B cell (primary cell): Measurements from ENCODE around the gene RAD21L1. TPM values are rescaled to one million over a fixed set of nuclear protein-coding genes. Genes with fewer than 3 reads are reported as not detected.

Experiments used
- ATAC-seq: fragments of 200-7000 bp; cut with Tn5 transposase; one replicate; pipeline ENCODE4 v1.10.0; 2021; ENCODE audit warnings: low read depth, mild to moderate bottlenecking, moderate number of reproducible peaks, moderate library complexity
- CTCF ChIA-PET: fragments of 350-600 bp; sonication (Branson Sonifier 250); formaldehyde crosslinking; loops from one replicate; lab custom pipeline; 2021; ENCODE audit warnings: antibody characterized with exemption, inconsistent platforms; lab: Charles Lee
- POLR2A ChIA-PET: fragments of 350-600 bp; sonication (Branson Sonifier 250); formaldehyde crosslinking; loops from one replicate; lab custom pipeline; 2021; ENCODE audit warnings: antibody characterized with exemption; lab: Charles Lee
- DNase-seq: peaks from one replicate; pipeline ENCODE4 v3.0.0; 2013
- H2AFZ ChIP-seq: 2 replicates; pipeline ENCODE4 v1.6.1; 2012; ENCODE audit warnings: mild to moderate bottlenecking, low read depth, low read length; ENCODE audit not compliant: insufficient read depth, poor library complexity, severe bottlenecking
- H3K27ac ChIP-seq, 2 donors: 1 replicate in 1 of 2; 2 replicates in 1 of 2; pipeline ENCODE4 v1.5.1; 2012 to 2013; ENCODE audit warnings: low read length in 2 of 2, mild to moderate bottlenecking in 2 of 2, moderate library complexity in 1 of 2
- H3K27me3 ChIP-seq, 4 experiments: fragments of 200-600 bp in 1 of 4; sonication (generic) in 1 of 4; replicated peaks in 1 of 4; 1 replicate in 2 of 4; 2 replicates in 2 of 4; pipeline versions ENCODE4 v1.6.1 to v1.7.0; 2013 to 2016; ENCODE audit warnings: low read length in 3 of 4, mild to moderate bottlenecking in 2 of 4, mixed read lengths in 1 of 4, moderate library complexity in 1 of 4; ENCODE audit not compliant: insufficient read depth in 4 of 4, control insufficient read depth in 3 of 4; ENCODE audit errors: control extremely low read depth in 1 of 4
- H3K36me3 ChIP-seq, 2 experiments: replicated peaks in 1 of 2; 1 replicate in 1 of 2; 2 replicates in 1 of 2; pipeline versions ENCODE4 v1.6.1 to v1.7.1; 2013; ENCODE audit warnings: low read length in 1 of 2; ENCODE audit not compliant: insufficient read depth in 2 of 2, control insufficient read depth in 1 of 2; ENCODE audit errors: control extremely low read depth in 1 of 2, extremely low read depth in 1 of 2
- H3K4me1 ChIP-seq, 2 donors: fragments of 200-600 bp in 1 of 2; sonication (generic) in 1 of 2; 1 replicate in 1 of 2; 2 replicates in 1 of 2; pipeline versions ENCODE4 v1.5.1 to v1.6.1; 2013 to 2017; ENCODE audit warnings: low read length in 2 of 2; ENCODE audit not compliant: control insufficient read depth in 2 of 2, insufficient read depth in 2 of 2
- H3K4me2 ChIP-seq: replicated peaks from 2 replicates; pipeline ENCODE3; 2012; ENCODE audit warnings: mild to moderate bottlenecking, low read depth, low read length; ENCODE audit not compliant: poor library complexity, severe bottlenecking
- H3K4me3 ChIP-seq, 5 experiments: fragments of 200-600 bp in 1 of 5; sonication (generic) in 1 of 5; 1 replicate in 3 of 5; 2 replicates in 2 of 5; pipeline versions ENCODE4 v1.5.1 to v1.7.0; 2011 to 2016; ENCODE audit warnings: low read length in 4 of 5, mild to moderate bottlenecking in 4 of 5, low read depth in 2 of 5, control low read depth in 1 of 5, moderate library complexity in 1 of 5; ENCODE audit not compliant: insufficient read depth in 1 of 5; ENCODE audit errors: control extremely low read depth in 1 of 5, extremely low read depth in 1 of 5
- H3K79me2 ChIP-seq: fragments of 200-600 bp; sonication (generic); one replicate; pipeline ENCODE4 v1.6.0; 2016; ENCODE audit warnings: low read length; ENCODE audit not compliant: control insufficient read depth, insufficient read depth
- H3K9ac ChIP-seq: fragments of 200-600 bp; sonication (generic); 2 replicates; pipeline ENCODE4 v1.6.1; 2017; ENCODE audit warnings: mild to moderate bottlenecking, low read length, moderate library complexity
- H3K9me3 ChIP-seq, 3 donors: one replicate each; pipeline versions ENCODE4 v1.6.1 to v1.7.1; 2013; ENCODE audit warnings: low read length in 2 of 3; ENCODE audit not compliant: control insufficient read depth in 2 of 3, insufficient read depth in 1 of 3; ENCODE audit errors: control extremely low read depth in 1 of 3
- H4K20me1 ChIP-seq: 2 replicates; pipeline ENCODE4 v1.6.0; 2012; ENCODE audit warnings: mild to moderate bottlenecking, low read length; ENCODE audit not compliant: insufficient read depth, control insufficient read depth, poor library complexity, severe bottlenecking
- H3K27ac Mint-ChIP-seq: one replicate; pipeline ENCODE4 v1.8.0; 2021; ENCODE audit warnings: mixed read lengths
- H3K27me3 Mint-ChIP-seq: one replicate; pipeline ENCODE4 v1.8.0; 2021; ENCODE audit warnings: mixed read lengths
- H3K4me1 Mint-ChIP-seq: one replicate; pipeline ENCODE4 v1.8.0; 2021; ENCODE audit warnings: mixed read lengths
- H3K4me3 Mint-ChIP-seq: one replicate; pipeline ENCODE4 v1.8.0; 2021; ENCODE audit warnings: mixed read lengths
- H3K9me3 Mint-ChIP-seq: one replicate; pipeline ENCODE4 v1.8.0; 2022; ENCODE audit warnings: mixed read lengths; ENCODE audit not compliant: insufficient read depth
- EZH2 ChIP-seq: IDR thresholded peaks from 2 replicates; pipeline ENCODE4 v1.6.1; 2012; ENCODE audit warnings: borderline replicate concordance, low read depth, mild to moderate bottlenecking, moderate library complexity, low read length; ENCODE audit not compliant: insufficient read depth, poor library complexity, severe bottlenecking
- WGBS: methylation state at CpG from one replicate; pipeline ENCODE4 v1.1.5; 2013; ENCODE audit warnings: missing lambda C conversion rate; ENCODE audit not compliant: insufficient coverage; 5-methylcytosine and 5-hydroxymethylcytosine counted together
- intact Hi-C: fragments of 100-400 bp; cut with micrococcal nuclease; formaldehyde crosslinking; loops from one replicate; pipeline ENCODE4 v1.10.0; 2022
- polyA plus RNA-seq: library from polyadenylated mRNA; depleted of rRNA; stranded (reverse); fragments of >200 nt; gene quantifications from 2 replicates; pipeline ENCODE4 v1.2.3, GENCODE V29; 2012
- total RNA-seq, 2 donors: library from RNA; stranded (reverse); fragments of 120-200 nt in 1 of 2; gene quantifications; 1 replicate in 1 of 2; 2 replicates in 1 of 2; pipeline versions ENCODE4 v1.2.3 to v1.2.4, GENCODE V29; 2013 to 2022
- TF ChIP-seq, protein P1 (sequence below): fragments of 200-600 bp; IDR thresholded peaks from one replicate; pipeline ENCODE4 v1.8.0; 2022; ENCODE audit warnings: antibody characterized with exemption, mild to moderate bottlenecking

The RAD21L1 gene
- total and polyA plus RNA-seq, 2 donors (not counting 1 experiment from before 2014, with no cell fraction given) = not detected

DNA sequence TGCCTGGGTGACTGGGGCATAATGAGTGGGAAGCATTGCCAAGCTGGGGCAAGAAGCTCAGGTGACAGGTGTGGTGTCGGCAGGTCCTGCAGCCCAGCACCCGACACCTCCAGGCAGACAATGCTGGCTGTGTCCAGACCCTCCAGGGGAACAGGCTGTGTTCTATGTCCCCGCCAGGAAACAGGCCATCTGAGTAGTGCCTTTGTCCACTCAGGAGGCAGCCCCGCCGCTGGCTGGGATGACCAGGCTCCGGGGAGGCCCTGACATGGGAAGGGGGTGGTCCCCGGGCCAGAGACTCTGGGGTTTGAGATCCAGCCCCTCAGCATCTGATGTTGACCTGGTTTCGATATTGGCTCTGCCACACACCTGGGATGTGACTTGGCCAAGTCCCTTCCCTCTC is 68.7 kb downstream of the RAD21L1 start:
- no peak overlapping the region for H3K4me3 Mint-ChIP-seq
- Histone ChIP-seq H3K9me3 (no peaks in the 10 kb centered on the region), H3K4me1 (no peaks in the 10 kb centered on the region), H3K4me3 (no peak overlapping the region), H3K27ac (no peak overlapping the region), H2AFZ (no peak overlapping the region), H3K9ac (no peak overlapping the region), H4K20me1 (no peaks in the 10 kb centered on the region), H3K36me3 (no peaks in the 10 kb centered on the region), H3K27me3 (no peaks in the 10 kb centered on the region), H3K79me2 (no peaks in the 10 kb centered on the region), H3K4me2 (no peak overlapping the region)
- no peaks in the 10 kb centered on the region for H3K4me1 Mint-ChIP-seq
- CTCF ChIA-PET = no interaction called here
- ATAC-seq = no peak
- intact Hi-C loops = no loop called here
- no peaks in the 10 kb centered on the region for H3K9me3 Mint-ChIP-seq
- DNase-seq = no peak
- H3K27ac Mint-ChIP-seq = no peak overlapping the region
- H3K27me3 Mint-ChIP-seq = no peaks in the 10 kb centered on the region
- TF ChIP-seq EZH2 = no peak
- TF ChIP-seq, protein P1, sequence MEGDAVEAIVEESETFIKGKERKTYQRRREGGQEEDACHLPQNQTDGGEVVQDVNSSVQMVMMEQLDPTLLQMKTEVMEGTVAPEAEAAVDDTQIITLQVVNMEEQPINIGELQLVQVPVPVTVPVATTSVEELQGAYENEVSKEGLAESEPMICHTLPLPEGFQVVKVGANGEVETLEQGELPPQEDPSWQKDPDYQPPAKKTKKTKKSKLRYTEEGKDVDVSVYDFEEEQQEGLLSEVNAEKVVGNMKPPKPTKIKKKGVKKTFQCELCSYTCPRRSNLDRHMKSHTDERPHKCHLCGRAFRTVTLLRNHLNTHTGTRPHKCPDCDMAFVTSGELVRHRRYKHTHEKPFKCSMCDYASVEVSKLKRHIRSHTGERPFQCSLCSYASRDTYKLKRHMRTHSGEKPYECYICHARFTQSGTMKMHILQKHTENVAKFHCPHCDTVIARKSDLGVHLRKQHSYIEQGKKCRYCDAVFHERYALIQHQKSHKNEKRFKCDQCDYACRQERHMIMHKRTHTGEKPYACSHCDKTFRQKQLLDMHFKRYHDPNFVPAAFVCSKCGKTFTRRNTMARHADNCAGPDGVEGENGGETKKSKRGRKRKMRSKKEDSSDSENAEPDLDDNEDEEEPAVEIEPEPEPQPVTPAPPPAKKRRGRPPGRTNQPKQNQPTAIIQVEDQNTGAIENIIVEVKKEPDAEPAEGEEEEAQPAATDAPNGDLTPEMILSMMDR = no peak
- 92% methylated on average over 8 of the region's 8 CpGs for WGBS
- POLR2A ChIA-PET = interaction anchor here (0.6 kb wide), 1 partner anchor 203 kb away, joined by 3 read pairs; no protein-coding TSS in a partner anchor

DNA sequence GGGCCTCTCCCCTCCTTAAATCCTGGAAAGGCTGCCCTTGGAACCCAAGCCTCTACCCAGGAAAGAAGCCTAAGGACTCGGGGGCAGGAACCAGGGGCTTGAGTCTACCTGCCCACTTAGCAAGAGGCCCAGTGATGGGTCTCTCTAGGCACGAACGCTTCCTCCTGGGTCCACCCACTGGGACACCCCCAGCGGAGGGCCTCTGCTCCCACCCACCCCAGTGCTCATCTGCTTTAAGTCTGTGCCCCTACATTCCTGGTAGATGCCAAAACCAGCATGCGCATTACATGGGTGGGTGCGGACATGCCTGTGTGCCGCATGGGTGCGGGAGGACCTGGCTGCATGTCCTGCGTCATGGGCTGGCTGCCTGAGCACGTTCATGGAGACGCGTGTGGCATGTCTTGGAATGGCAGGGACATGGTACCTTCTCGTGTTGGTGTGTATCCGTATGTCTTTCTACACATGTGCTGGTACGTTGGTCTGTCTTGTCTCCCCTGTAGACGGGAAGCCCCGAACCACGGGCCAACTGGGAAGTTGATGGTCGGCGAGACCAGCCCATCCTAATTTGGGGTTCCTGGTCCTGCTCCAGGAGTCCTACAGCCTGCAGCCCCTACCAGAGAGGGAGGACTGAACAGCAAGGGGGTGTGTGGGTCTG is 69.6 kb downstream of the RAD21L1 start:
- no peaks in the 10 kb centered on the region for H3K27me3 Mint-ChIP-seq
- Histone ChIP-seq H3K4me3 (no peak overlapping the region), H3K36me3 (no peaks in the 10 kb centered on the region), H3K9ac (no peak overlapping the region), H3K9me3 (no peaks in the 10 kb centered on the region), H3K4me1 (no peaks in the 10 kb centered on the region), H3K27me3 (no peaks in the 10 kb centered on the region), H3K4me2 (no peak overlapping the region), H4K20me1 (no peaks in the 10 kb centered on the region), H3K79me2 (no peaks in the 10 kb centered on the region), H2AFZ (no peak overlapping the region), H3K27ac (no peak overlapping the region)
- TF ChIP-seq, protein P1 = no peak
- TF ChIP-seq EZH2 = no peak
- no peak overlapping the region for H3K27ac Mint-ChIP-seq
- no peak for ATAC-seq
- H3K9me3 Mint-ChIP-seq = no peaks in the 10 kb centered on the region
- H3K4me1 Mint-ChIP-seq = no peaks in the 10 kb centered on the region
- ChIA-PET CTCF (no interaction called here), POLR2A (no interaction called here)
- DNase-seq = no peak
- H3K4me3 Mint-ChIP-seq = no peak overlapping the region
- 92% methylated on average over 20 of the region's 20 CpGs for WGBS
- intact Hi-C loops = no loop called here
